Activated T-cell treated with anti-CD3 and anti-CD28 coated beads, Interleukin-2, amount 50 U/mL, for 72 hours (primary cell): ENCODE measurements around the gene HTR5A. TPM values are rescaled to one million over a fixed set of nuclear protein-coding genes. Genes with fewer than 3 reads are reported as not detected.
"Not testable (repeated sequence)": the region's sequence is repeated elsewhere in the genome, so short reads cannot be mapped to it uniquely, and the experiment has no call there.

ENCODE experiments used
- ATAC-seq, 2 donors: fragments of 150-1000 bp; cut with Tn5 transposase; replicated peaks in 1 of 2; 2 replicates each; pipeline ENCODE4 v1.10.0; 2021; ENCODE audit warnings: moderate library complexity in 2 of 2, mild to moderate bottlenecking in 1 of 2
- DNase-seq, 2 donors: peaks; one replicate each; pipeline ENCODE4 v3.0.0; 2021 to 2022; ENCODE audit warnings: mixed read lengths in 1 of 2
- H3K27ac Mint-ChIP-seq: one replicate; pipeline ENCODE4 v1.8.0; 2022; ENCODE audit warnings: mild to moderate bottlenecking, moderate library complexity, mixed read lengths
- H3K27me3 Mint-ChIP-seq: one replicate; pipeline ENCODE4 v1.8.0; 2022; ENCODE audit warnings: low read depth, mixed read lengths
- H3K36me3 Mint-ChIP-seq, 2 donors: one replicate each; pipeline ENCODE4 v1.8.0; 2022; ENCODE audit warnings: mixed read lengths in 2 of 2, mild to moderate bottlenecking in 1 of 2; ENCODE audit not compliant: insufficient read depth in 2 of 2
- H3K4me1 Mint-ChIP-seq: one replicate; pipeline ENCODE4 v1.8.0; 2022; ENCODE audit warnings: low read depth, mixed read lengths
- H3K4me3 Mint-ChIP-seq, 2 donors: one replicate each; pipeline ENCODE4 v1.8.0; 2022; ENCODE audit warnings: mild to moderate bottlenecking in 2 of 2, mixed read lengths in 2 of 2, moderate library complexity in 2 of 2
- H3K9me3 Mint-ChIP-seq, 2 donors: one replicate each; pipeline ENCODE4 v1.8.0; 2022; ENCODE audit warnings: mixed read lengths in 2 of 2
- total RNA-seq, 2 donors: library from RNA; stranded (reverse); gene quantifications; one replicate each; pipeline ENCODE4 v1.2.3, GENCODE V29; 2022

The HTR5A gene
- not detected for total RNA-seq

DNA sequence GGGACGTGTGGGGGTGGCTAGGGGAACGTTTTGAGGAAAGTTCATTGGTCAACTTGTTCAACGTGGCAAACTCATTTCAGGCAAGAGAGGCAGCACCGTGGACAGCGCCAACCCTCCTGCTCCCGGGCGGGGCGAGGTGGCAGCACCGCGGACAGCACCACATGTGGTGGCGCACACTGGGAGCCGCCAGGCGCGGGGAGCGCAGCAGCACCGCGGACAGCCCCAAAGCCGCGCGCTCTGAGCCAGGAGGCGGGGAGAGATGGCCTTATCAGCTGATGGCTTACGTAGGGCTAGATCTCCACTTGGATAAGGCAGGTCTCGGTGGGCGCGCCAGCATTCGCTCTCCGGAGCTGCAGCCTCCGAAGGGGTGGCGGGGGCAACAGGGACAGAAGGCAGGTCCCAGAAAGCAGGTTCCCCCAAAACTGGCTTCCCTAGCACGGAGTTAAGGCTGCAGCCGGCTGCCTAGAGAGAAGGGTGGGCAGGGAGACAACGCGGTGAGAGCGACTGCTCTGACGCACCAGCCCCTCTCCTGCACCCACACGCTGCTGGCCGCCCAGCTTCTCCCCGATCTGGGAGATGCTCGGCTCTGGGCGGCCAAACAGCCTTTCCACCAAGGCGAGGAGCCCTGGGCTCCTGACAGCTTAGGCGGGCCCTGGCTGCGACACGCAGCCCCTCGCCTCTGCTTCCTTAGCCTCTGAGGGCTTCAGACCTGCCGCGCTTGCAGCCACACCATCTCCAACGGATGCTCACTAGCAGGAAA lies at the start of gene HTR5A:
TSS of gene HTR5A (plus strand) at position 333 of the 760 bp plus-strand sequence. CDS start 576 bp downstream, outside the sequence.
- Mint-ChIP-seq H3K9me3 (no peaks in the 10 kb centered on the region), H3K36me3 (no peaks in the 10 kb centered on the region), H3K4me1 (peaks cover 6% of the 10 kb centered on the region), H3K27me3 (peaks cover 55% of the 10 kb centered on the region), H3K27ac (no peak within 1 kb of the TSS), H3K4me3 (no peak within 1 kb of the TSS)
- ATAC-seq (peak; percentile 100), DNase-seq (peak; percentile 85 to 86)

DNA sequence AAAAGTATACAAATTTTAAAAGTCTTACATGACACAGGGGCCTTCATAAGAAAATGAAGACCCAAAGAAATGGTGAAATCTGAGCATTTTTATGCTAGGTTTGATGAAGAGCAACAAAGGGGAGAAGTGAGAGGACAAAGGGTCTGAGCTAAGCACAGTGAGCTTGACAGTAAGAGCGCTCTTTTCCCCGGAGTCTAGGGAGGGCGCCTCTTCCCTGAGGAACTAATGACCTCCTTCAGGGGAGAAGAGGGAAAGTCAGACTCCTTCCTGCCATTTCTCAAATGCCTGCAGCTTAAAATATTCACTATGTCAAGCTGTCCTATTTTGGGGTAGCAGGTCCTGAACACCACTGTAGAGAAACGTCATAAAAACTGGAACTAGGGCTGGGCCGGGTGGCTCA lies 49.1 kb upstream of the HTR5A start:
- H3K27me3 Mint-ChIP-seq, result peaks cover 13% of the 10 kb centered on the region
- no peaks in the 10 kb centered on the region for H3K4me1 Mint-ChIP-seq
- no peaks in the 10 kb centered on the region for H3K9me3 Mint-ChIP-seq
- no peak overlapping the region for H3K27ac Mint-ChIP-seq
- ATAC-seq, result no peak
- no peak overlapping the region for H3K4me3 Mint-ChIP-seq
- DNase-seq, result no peak
- H3K36me3 Mint-ChIP-seq, result no peaks in the 10 kb centered on the region

DNA sequence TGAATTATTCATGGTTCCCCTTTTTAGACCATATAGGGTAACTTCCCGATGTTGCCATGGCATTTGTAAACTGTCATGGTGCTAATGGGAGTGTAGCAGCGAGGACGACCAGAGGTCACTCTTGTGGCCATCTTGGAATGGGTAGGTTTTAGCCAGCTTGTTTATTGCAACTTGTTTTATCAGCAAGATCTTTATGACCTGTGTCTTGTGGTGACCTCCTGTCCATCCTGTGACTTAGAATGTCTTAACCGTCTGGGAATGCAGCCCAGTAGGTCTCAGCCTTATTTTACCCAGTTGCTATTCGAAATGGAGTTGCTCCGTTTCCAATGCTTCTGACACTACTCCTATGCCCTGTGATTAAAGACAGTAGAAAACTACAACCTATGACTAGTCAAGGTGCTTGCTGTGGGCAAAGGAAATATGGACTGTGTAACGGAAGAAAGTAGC lies 48.4 kb upstream of the HTR5A start:
- DNase-seq, result no peak
- H3K9me3 Mint-ChIP-seq, result no peaks in the 10 kb centered on the region
- no peaks in the 10 kb centered on the region for H3K4me1 Mint-ChIP-seq
- no peak for ATAC-seq
- H3K4me3 Mint-ChIP-seq, result no peak overlapping the region
- H3K36me3 Mint-ChIP-seq, result no peaks in the 10 kb centered on the region
- no peak overlapping the region for H3K27ac Mint-ChIP-seq
- H3K27me3 Mint-ChIP-seq, result peaks cover 13% of the 10 kb centered on the region

DNA sequence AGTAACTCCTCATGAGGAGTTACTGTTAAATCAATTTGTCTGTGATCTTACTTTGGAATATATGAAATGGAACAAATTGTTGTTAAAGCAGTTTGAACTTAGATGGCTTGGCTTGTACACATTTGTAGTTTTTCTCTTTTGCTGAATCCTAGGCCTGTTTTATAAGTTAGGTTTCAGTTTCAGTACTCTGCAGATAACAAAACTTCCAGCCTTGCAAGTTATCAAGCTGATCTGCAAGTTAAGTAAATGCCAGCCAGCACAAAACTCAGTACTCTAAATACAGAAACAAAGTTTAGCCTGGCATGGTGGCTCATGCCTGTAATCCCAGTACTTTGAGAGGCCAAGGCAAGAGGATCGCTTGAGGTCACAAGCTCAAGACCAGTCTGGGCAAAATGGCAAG lies 42.2 kb upstream of the HTR5A start:
- ATAC-seq, result no peak
- Mint-ChIP-seq H3K4me3 (no peak overlapping the region), H3K4me1 (no peaks in the 10 kb centered on the region), H3K27ac (no peak overlapping the region), H3K36me3 (no peaks in the 10 kb centered on the region), H3K9me3 (peaks cover 0 to 3% of the 10 kb centered on the region in 2 donors), H3K27me3 (peaks cover 17% of the 10 kb centered on the region)
- DNase-seq, result no peak

DNA sequence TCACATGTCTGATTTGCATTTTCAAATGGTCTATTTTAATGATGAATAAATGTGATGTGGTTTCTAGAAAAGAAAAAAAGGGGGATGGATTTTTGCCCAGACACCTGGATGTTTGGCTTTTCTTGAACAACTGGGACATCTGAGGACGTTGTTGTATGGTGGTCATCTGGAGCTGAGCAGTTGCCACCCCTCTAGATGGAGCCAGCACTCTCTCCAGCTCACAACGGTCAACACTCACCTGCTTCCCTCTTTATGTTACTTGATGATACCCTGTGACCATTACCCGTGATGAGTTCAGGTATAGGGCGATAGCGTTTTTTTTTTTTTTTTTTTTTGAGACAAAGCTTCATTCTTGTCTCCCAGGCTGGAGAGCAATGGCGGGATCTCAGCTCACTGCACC lies 37.1 kb upstream of the HTR5A start:
- DNase-seq (no peak), ATAC-seq (no peak)
- Mint-ChIP-seq H3K36me3 (no peaks in the 10 kb centered on the region), H3K27ac (no peak overlapping the region), H3K9me3 (peaks cover 0 to 3% of the 10 kb centered on the region in 2 donors), H3K4me1 (no peaks in the 10 kb centered on the region), H3K4me3 (no peak overlapping the region), H3K27me3 (peaks cover 16% of the 10 kb centered on the region)

DNA sequence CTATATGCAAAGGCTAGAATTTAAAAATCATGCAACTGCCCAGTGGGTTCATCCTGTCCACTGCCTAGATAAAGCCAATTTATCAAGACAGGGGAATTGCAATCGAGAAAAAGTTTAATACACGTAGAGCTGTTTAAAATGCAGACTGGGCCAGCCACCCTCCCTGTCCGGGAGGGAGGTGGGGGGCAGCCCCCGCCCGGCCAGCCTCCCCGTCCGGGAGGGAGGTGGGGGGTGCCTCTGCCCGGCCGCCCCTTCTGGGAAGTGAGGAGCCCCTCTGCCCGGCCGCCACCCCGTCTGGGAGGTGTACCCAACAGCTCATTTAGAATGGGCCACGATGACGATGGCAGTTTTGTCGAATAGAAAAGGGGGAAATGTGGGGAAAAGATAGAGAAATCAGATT lies 35.6 kb upstream of the HTR5A start:
- not testable (repeated sequence) for H3K4me3 Mint-ChIP-seq, H3K9me3 Mint-ChIP-seq, H3K4me1 Mint-ChIP-seq, H3K27ac Mint-ChIP-seq, DNase-seq, H3K36me3 Mint-ChIP-seq, ATAC-seq
- H3K27me3 Mint-ChIP-seq, result peaks cover 17% of the 10 kb centered on the region

DNA sequence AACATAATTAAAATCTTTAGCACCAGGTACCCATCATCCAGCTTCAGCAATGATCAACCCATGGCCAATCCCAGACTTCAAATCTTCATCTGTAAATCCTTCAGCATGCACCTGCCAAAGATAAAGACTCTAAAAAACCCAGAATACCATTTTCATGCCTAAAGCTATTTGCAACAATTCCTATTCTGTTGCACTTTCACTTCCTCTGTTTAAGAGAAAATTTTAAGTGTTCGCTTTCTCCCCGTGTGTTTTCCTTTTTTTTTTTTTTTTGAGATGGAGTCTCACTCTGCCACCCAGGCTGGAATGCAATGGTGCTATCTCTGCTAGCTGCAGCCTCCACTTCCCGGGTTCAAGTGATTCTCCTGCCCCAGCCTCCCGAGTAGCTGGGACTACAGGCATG lies 31.8 kb upstream of the HTR5A start:
- Mint-ChIP-seq H3K9me3 (peaks cover 0 to 4% of the 10 kb centered on the region in 2 donors), H3K36me3 (no peaks in the 10 kb centered on the region), H3K27ac (no peak overlapping the region), H3K4me3 (no peak overlapping the region), H3K4me1 (no peaks in the 10 kb centered on the region), H3K27me3 (peaks cover 27% of the 10 kb centered on the region)
- DNase-seq (no peak), ATAC-seq (no peak)

DNA sequence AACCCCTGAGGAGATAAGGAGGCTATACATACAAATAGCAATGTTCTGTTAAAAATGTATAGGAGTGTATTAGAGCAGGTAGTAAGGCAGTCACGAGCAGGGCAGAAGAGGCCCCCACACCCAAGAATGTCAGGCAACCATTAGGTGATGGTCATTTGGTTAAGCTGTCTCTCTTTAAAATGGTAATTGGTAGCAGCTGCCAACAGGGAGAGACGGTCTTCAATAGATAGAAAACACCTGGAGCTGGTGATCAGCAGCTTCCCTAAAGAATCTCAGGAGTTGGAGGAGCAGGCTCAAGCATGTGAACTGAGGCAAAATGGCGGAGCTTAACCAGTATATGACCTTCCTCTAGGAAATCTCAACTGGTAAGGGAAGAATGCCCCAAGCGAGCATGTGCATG lies 26.4 kb upstream of the HTR5A start:
- peaks cover 0 to 4% of the 10 kb centered on the region in 2 donors for H3K9me3 Mint-ChIP-seq
- DNase-seq, result no peak
- no peak overlapping the region for H3K27ac Mint-ChIP-seq
- H3K4me1 Mint-ChIP-seq, result no peaks in the 10 kb centered on the region
- no peak for ATAC-seq
- peaks cover 22% of the 10 kb centered on the region for H3K27me3 Mint-ChIP-seq
- no peak overlapping the region for H3K4me3 Mint-ChIP-seq
- no peaks in the 10 kb centered on the region for H3K36me3 Mint-ChIP-seq

DNA sequence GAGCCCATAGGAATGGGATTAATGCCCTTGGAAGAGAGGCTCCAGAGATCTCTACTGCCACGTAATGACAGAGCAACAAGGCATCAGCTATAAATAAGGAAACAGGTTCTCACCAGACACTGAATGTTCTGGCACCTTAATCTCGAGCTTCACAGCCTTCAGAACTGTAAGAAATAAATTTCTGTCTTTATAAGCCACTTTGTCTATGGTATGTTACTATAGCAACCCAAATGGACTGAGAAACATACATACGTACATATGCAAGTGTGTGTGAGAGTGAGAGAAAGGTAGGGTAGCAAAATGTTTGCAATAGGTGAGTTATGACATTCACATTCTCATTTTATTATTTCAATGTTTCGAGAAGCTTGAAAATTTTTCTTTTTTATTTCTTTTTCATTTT lies 22.1 kb upstream of the HTR5A start:
- peaks cover 6% of the 10 kb centered on the region for H3K27me3 Mint-ChIP-seq
- H3K36me3 Mint-ChIP-seq, result no peaks in the 10 kb centered on the region
- no peak overlapping the region for H3K27ac Mint-ChIP-seq
- H3K4me3 Mint-ChIP-seq, result no peak overlapping the region
- H3K9me3 Mint-ChIP-seq, result peaks cover 0 to 2% of the 10 kb centered on the region in 2 donors
- DNase-seq (no peak), ATAC-seq (no peak)
- H3K4me1 Mint-ChIP-seq, result no peaks in the 10 kb centered on the region

DNA sequence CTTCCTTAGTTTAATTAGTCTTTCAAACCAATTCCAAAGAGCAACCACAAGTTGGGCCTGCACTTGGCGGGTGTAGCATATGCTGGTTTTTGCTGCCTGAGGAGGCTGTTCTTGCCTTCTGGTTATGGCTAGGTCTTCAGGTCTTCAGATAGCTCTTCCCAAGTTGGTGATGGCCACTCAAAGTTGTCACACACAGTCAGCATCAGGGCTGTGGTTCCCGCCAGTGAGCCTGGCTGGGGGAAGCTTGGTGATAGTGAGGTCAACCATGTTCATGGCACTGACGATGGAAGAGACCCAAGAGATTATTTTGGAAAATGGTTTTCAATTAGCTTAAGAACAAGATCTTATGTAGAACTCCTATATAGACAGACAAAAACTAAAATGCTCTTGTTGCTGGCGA lies 18.8 kb upstream of the HTR5A start:
- H3K4me1 Mint-ChIP-seq, result no peaks in the 10 kb centered on the region

DNA sequence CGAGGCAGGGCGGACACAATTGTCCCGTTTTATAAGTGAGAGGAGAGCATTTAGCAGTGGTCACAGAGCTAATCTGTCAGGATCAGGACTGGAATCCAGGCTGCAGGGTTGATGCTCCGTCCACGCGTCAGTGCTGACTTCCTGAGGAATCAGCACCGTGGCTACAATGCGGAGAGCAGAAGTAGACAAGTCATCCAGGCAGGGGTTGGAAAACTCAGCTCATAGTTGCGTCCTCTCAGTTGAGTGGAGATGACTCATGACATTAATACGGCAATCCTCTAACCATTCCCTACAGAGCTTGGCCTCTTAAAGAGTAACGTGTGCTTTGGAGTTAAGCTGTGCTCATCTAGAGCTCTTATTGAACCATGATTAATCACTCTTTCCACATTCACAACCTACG lies 17.1 kb upstream of the HTR5A start:
- no peaks in the 10 kb centered on the region for H3K36me3 Mint-ChIP-seq
- peaks cover 7% of the 10 kb centered on the region for H3K27me3 Mint-ChIP-seq
- no peaks in the 10 kb centered on the region for H3K9me3 Mint-ChIP-seq
- no peak overlapping the region for H3K27ac Mint-ChIP-seq
- H3K4me1 Mint-ChIP-seq, result no peaks in the 10 kb centered on the region
- ATAC-seq, result no peak
- H3K4me3 Mint-ChIP-seq, result no peak overlapping the region
- no peak for DNase-seq

More for the DNA sequence above, 18.8 kb upstream of the HTR5A start:
- Mint-ChIP-seq H3K4me3 (no peak overlapping the region), H3K9me3 (no peaks in the 10 kb centered on the region), H3K27ac (no peak overlapping the region), H3K36me3 (no peaks in the 10 kb centered on the region), H3K27me3 (peaks cover 7% of the 10 kb centered on the region)
- DNase-seq, result no peak
- no peak for ATAC-seq

DNA sequence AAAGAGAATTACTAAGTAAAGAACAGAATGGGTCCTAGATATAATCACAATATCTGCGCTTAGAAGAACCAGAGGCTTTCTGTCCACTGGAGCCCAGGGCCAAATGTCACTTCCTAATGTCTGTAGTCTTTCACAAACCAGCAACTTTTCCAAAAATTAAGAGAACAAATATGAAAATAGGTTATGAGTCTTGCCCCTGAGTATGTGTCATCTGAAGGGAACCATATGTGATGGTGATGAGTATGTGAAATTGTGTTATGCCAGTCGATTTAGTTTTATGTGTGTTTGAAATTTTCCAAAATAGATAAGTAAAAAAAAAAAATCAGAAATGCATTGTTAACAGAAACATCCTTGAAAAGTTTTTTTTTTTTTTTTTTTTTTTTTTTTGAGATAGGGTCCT lies 15.4 kb upstream of the HTR5A start:
- DNase-seq, result no peak
- no peak overlapping the region for H3K27ac Mint-ChIP-seq
- ATAC-seq, result no peak
- no peaks in the 10 kb centered on the region for H3K9me3 Mint-ChIP-seq
- no peaks in the 10 kb centered on the region for H3K36me3 Mint-ChIP-seq
- no peak overlapping the region for H3K4me3 Mint-ChIP-seq
- no peaks in the 10 kb centered on the region for H3K4me1 Mint-ChIP-seq
- peaks cover 15% of the 10 kb centered on the region for H3K27me3 Mint-ChIP-seq

DNA sequence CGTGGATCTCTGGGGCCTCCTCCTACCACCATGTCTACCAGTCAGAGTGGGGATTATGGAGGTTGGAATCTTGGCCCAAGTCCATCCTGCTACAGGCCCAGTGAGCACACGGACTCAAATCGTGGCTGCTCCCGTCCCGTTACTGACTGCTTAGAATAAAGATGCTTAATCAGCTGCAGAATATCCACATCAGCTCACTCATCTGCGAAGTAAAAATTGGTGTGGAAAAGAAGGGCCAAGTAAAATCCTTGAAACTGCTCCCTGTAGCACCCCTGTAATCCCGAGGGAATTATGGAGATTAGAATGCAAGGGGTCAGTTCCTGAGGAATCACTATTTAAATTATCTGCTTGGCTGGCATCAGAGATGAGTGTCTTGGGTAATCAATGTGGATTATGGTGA lies 13.0 kb upstream of the HTR5A start:
- Mint-ChIP-seq H3K27ac (no peak overlapping the region), H3K4me3 (no peak overlapping the region), H3K9me3 (no peaks in the 10 kb centered on the region), H3K36me3 (no peaks in the 10 kb centered on the region), H3K27me3 (peaks cover 31% of the 10 kb centered on the region), H3K4me1 (no peaks in the 10 kb centered on the region)
- DNase-seq (no peak), ATAC-seq (no peak)

DNA sequence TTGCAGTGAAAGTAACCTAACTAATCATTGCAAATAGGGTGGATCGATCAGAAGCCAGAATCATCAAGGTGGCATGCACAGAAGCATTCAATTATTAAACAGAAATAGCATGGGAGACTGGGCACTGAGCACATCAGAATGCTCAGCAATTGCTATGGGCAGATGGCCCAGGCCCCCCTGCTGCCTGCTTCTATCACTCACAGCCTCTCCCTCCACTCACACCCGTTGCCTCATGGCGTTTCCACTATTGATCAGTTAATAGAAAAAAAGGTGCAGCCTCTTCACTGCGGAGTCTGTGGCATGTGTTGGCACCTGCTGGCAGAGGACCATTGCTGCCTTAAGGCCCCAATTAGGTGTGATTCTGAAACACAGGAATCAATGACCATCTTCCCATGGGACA lies 11.2 kb upstream of the HTR5A start:
- H3K27me3 Mint-ChIP-seq, result peaks cover 40% of the 10 kb centered on the region
- H3K36me3 Mint-ChIP-seq, result no peaks in the 10 kb centered on the region
- H3K27ac Mint-ChIP-seq, result no peak overlapping the region
- DNase-seq, result no peak
- H3K9me3 Mint-ChIP-seq, result no peaks in the 10 kb centered on the region
- H3K4me1 Mint-ChIP-seq, result no peaks in the 10 kb centered on the region
- no peak for ATAC-seq
- no peak overlapping the region for H3K4me3 Mint-ChIP-seq
